Neural progenitor cell (in vitro differentiated cells): ENCODE measurements around the gene ABHD2.

Experiments
- CTCF ChIP-seq: fragments of 200-600 bp; sonication (generic); IDR thresholded peaks from 2 replicates; pipeline ENCODE4 v1.5.1; 2017; ENCODE audit warnings: antibody characterized with exemption, mild to moderate bottlenecking
- EZH2 ChIP-seq: fragments of 200-600 bp; sonication (generic); IDR thresholded peaks from 2 replicates; pipeline ENCODE4 v1.6.1; 2017; ENCODE audit warnings: antibody characterized with exemption, mild to moderate bottlenecking, moderate library complexity
- EZH2phosphoT487 ChIP-seq: fragments of 200-600 bp; sonication (generic); IDR thresholded peaks from 2 replicates; pipeline ENCODE4 v1.6.1; 2017; ENCODE audit warnings: antibody characterized with exemption

DNA sequence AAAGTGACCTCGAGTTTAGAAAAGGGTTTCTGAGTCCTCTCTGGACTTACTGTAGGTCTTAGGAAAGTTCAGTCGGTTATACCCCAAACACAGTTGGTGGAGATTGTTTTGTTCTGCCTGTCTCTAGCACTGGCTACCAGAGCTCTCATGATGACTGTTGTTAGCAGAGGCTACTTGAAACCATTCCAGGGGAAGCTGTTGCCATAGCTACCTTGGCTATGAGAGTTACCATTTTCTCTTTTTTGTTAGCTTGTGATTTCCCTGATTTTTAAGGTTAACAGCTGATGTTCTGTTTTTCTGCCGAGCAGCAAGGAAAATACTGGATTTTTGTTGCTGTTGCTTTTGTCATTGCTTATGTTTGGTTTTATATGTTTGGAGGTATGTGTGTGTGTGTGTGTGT, 26.7 kb downstream of the ABHD2 start:
- TF ChIP-seq CTCF, result no peak
- TF ChIP-seq EZH2phosphoT487, result no peak
- no peak for TF ChIP-seq EZH2
